Measurements from ENCODE around the gene ABCB9. TPM values are rescaled to one million over a fixed set of nuclear protein-coding genes. Genes with fewer than 3 reads are reported as not detected.

The ABCB9 gene
- total RNA-seq, 4 donors from 2014 or later = 2.0 to 8.6 (median 6.1) TPM

GRCh38 chr12:122932207-122932606 lies 34.1 kb downstream of the ABCB9 start:
- intact Hi-C loops (cut with DNase I; ENCODE audit: low total_unique reads) = no loop called here
- H3K4me1 ChIP-seq = no peaks in the 10 kb centered on the region
- no peaks in the 10 kb centered on the region for H3K27me3 ChIP-seq
- no peaks in the 10 kb centered on the region for H3K9me3 ChIP-seq
- H3K27ac ChIP-seq = no peak overlapping the region
- no peaks in the 10 kb centered on the region for H3K36me3 ChIP-seq
- no peak for DNase-seq
- no peak overlapping the region for H3K4me3 ChIP-seq
- no peak for TF ChIP-seq POLR2A (IDR thresholded peaks at IDR 0.05)
- TF ChIP-seq CTCF (IDR thresholded peaks at IDR 0.05) = no peak

- H3K27ac ChIP-seq = no peak overlapping the region
- TF ChIP-seq CTCF (IDR thresholded peaks at IDR 0.05) (no peak), POLR2A (IDR thresholded peaks at IDR 0.05) (no peak)
- H3K9me3 ChIP-seq = no peaks in the 10 kb centered on the region
- intact Hi-C loops (cut with DNase I; ENCODE audit: low total_unique reads) = no loop called here
- H3K4me1 ChIP-seq = no peaks in the 10 kb centered on the region
- H3K4me3 ChIP-seq = no peak overlapping the region
- no peaks in the 10 kb centered on the region for H3K36me3 ChIP-seq
- no peaks in the 10 kb centered on the region for H3K27me3 ChIP-seq
- DNase-seq = no peak
These were observed 36.5 kb downstream of the ABCB9 start for GRCh38 chr12:122929812-122930211.

GRCh38 chr12:122929148-122929538 lies 37.1 kb downstream of the ABCB9 start:
- H3K27me3 ChIP-seq = no peaks in the 10 kb centered on the region
- intact Hi-C loops (cut with DNase I; ENCODE audit: low total_unique reads) = no loop called here
- H3K4me3 ChIP-seq = no peak overlapping the region
- DNase-seq = no peak
- H3K9me3 ChIP-seq = no peaks in the 10 kb centered on the region
- no peaks in the 10 kb centered on the region for H3K4me1 ChIP-seq
- H3K27ac ChIP-seq = no peak overlapping the region
- no peak for TF ChIP-seq CTCF (IDR thresholded peaks at IDR 0.05)
- TF ChIP-seq POLR2A (IDR thresholded peaks at IDR 0.05) = no peak
- no peaks in the 10 kb centered on the region for H3K36me3 ChIP-seq

GRCh38 chr12:122928404-122929147 lies 37.7 kb downstream of the ABCB9 start:
- no peak for DNase-seq
- Histone ChIP-seq H3K27ac (no peak overlapping the region), H3K36me3 (no peaks in the 10 kb centered on the region), H3K4me1 (no peaks in the 10 kb centered on the region), H3K4me3 (no peak overlapping the region), H3K9me3 (no peaks in the 10 kb centered on the region), H3K27me3 (no peaks in the 10 kb centered on the region)
- TF ChIP-seq POLR2A (IDR thresholded peaks at IDR 0.05) = no peak
- no peak for TF ChIP-seq CTCF (IDR thresholded peaks at IDR 0.05)
- intact Hi-C loops (cut with DNase I; ENCODE audit: low total_unique reads) = no loop called here

GRCh38 chr12:122927756-122928403 lies 38.4 kb downstream of the ABCB9 start:
- intact Hi-C loops (cut with DNase I; ENCODE audit: low total_unique reads) = no loop called here
- TF ChIP-seq CTCF (IDR thresholded peaks at IDR 0.05) (no peak), POLR2A (IDR thresholded peaks at IDR 0.05) (no peak)
- DNase-seq = no peak
- no peaks in the 10 kb centered on the region for H3K36me3 ChIP-seq
- no peaks in the 10 kb centered on the region for H3K4me1 ChIP-seq
- no peaks in the 10 kb centered on the region for H3K27me3 ChIP-seq
- no peak overlapping the region for H3K4me3 ChIP-seq
- H3K27ac ChIP-seq = no peak overlapping the region
- H3K9me3 ChIP-seq = no peaks in the 10 kb centered on the region

Data from uterus (tissue), 4 donors.